Measurements from ENCODE around the gene SSTR5. TPM values are rescaled to one million over a fixed set of nuclear protein-coding genes. Genes with fewer than 3 reads are reported as not detected.

Gene SSTR5
- total RNA-seq, 1 donor from 2014 or later: 0.43 TPM

DNA sequence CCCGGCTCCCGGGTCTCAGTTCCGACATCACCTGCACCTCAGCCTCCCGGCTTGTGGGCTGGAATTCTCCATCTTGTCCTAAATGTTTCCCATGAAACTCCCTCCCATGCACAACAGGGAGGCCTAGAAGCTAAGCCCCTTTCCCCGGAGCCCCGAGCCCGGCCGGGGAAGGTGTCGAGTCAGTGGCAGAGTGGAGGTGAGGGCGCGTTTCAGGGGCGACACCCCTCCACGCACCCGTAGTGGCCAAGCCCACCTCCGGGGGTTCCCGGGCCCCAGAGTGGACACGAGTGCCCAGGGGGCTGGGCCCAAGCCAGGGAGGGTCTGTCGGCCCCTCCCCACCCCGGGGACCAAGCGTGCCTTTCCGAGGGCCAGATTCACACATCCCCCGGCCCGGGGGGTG lies 48.5 kb downstream of the SSTR5 start:
- H3K27ac Mint-ChIP-seq: no peak overlapping the region
- H3K27me3 Mint-ChIP-seq: no peaks in the 10 kb centered on the region
- H3K9me3 Mint-ChIP-seq: no peaks in the 10 kb centered on the region
- no peak overlapping the region for H3K4me3 Mint-ChIP-seq
- TF ChIP-seq, protein P1, sequence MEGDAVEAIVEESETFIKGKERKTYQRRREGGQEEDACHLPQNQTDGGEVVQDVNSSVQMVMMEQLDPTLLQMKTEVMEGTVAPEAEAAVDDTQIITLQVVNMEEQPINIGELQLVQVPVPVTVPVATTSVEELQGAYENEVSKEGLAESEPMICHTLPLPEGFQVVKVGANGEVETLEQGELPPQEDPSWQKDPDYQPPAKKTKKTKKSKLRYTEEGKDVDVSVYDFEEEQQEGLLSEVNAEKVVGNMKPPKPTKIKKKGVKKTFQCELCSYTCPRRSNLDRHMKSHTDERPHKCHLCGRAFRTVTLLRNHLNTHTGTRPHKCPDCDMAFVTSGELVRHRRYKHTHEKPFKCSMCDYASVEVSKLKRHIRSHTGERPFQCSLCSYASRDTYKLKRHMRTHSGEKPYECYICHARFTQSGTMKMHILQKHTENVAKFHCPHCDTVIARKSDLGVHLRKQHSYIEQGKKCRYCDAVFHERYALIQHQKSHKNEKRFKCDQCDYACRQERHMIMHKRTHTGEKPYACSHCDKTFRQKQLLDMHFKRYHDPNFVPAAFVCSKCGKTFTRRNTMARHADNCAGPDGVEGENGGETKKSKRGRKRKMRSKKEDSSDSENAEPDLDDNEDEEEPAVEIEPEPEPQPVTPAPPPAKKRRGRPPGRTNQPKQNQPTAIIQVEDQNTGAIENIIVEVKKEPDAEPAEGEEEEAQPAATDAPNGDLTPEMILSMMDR (conservative IDR thresholded peaks at IDR 0.05): no peak
- H3K36me3 Mint-ChIP-seq: no peaks in the 10 kb centered on the region
- H3K4me1 Mint-ChIP-seq (ENCODE audit: unreplicated experiment): peaks cover 5% of the 10 kb centered on the region
- no peak for DNase-seq (ENCODE audit: extremely low spot score, unreplicated experiment)

DNA sequence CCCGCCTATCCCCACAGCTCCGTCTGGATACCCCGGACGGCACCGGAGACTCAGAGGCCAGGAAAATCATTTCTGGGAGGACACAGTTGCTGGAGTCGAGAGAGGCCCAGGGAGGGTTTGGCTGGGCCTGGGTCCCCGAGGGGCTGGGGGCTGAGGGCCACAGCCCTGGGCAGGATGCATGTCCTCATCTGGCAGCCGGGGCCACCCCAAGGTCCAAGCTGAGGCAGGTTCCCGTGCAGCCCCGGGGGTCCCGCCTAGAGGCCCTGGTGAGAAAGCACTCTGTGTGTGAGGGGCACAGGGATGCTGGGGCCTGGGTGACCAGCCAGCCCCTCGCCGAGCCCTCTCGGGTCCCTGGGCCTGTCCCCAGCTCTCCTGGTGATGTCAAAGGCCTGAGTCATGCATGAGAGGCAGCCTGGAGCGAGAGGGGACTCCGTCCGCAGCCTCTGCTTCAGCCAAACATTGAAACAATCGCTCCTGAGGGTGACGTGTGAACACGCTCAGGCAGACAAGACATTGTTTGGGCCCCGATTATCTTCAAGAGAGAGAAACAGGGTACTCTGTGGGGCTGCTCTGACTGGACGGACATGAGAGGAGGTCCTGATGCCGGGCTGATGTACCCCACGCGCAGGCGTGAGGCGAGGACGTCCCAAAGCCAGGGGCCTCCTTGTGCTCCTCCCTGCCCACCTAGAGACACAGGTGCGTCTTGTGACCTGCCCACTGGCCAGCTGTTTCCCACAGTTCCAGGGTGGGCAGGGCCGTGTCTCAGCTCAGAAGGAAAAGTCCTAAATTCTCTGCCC lies 49.3 kb downstream of the SSTR5 start:
- no peak for DNase-seq (ENCODE audit: extremely low spot score, unreplicated experiment)
- H3K27ac Mint-ChIP-seq: no peak overlapping the region

DNA sequence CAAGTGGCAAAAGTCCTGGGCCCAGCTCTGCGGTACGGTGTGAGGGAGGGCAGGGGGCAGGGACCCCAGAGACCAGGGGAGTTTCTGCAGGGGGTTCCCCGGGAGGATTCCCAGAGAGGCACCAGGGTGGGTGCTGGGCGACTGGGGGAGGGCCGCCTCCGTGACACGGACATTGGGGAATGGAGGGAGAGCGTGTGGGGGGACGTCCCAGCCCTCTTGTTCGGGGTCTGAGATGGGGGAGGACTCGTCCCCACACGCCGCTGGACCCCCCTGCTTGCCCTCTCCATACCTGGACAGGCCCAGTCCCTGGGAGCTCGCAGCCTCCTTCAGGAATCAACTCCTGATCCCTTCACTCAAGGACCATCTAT lies 49.8 kb downstream of the SSTR5 start:
- no peak for DNase-seq (ENCODE audit: extremely low spot score, unreplicated experiment)
- no peak overlapping the region for H3K27ac Mint-ChIP-seq
- H3K27me3 Mint-ChIP-seq: no peaks in the 10 kb centered on the region
- peaks cover 5% of the 10 kb centered on the region for H3K4me1 Mint-ChIP-seq (ENCODE audit: unreplicated experiment)
- TF ChIP-seq, protein P1 (conservative IDR thresholded peaks at IDR 0.05): no peak
- H3K36me3 Mint-ChIP-seq: no peaks in the 10 kb centered on the region
- H3K4me3 Mint-ChIP-seq: no peak overlapping the region
- no peaks in the 10 kb centered on the region for H3K9me3 Mint-ChIP-seq

More for the DNA sequence above, 49.3 kb downstream of the SSTR5 start:
- Mint-ChIP-seq H3K4me3 (no peak overlapping the region), H3K36me3 (no peaks in the 10 kb centered on the region), H3K27me3 (no peaks in the 10 kb centered on the region), H3K4me1 (ENCODE audit: unreplicated experiment) (peaks cover 5% of the 10 kb centered on the region), H3K9me3 (no peaks in the 10 kb centered on the region)
- TF ChIP-seq, protein P1 (conservative IDR thresholded peaks at IDR 0.05): no peak

DNA sequence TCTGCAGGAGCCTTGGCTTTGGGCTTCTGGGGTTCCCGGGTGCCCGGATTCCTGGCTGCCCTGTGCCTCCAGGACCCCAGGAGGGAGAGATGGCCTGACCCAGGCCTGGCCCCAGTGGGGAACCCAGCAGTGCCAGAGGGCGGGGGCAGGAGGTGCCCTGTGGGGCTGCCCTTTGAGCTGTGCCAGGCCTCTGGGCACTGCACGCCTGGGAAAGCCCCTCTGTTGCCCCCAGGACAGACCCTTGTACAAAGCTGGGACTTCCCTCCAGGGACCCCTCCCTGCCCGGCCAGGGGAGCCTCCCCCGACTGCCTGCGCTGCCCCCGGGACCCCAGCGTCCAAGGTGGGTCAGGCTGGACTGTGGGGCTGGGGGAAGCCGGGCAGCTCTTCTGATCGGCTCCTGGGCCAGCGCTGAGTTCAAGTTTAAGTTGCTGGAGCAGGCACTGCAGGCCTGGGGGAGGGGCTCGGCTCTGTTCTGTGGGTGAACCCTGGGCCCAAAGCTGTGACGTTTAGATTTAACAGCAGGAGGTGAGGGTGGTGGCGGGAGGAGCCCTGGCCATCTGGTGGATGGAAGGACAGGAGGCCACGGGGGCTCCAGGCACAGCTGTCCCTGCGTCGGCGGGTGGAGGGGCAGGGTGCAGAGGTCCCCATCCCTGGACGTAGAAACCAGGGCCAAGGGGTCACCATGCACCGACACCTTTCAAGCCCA lies 51.1 kb downstream of the SSTR5 start:
- Mint-ChIP-seq H3K4me1 (ENCODE audit: unreplicated experiment) (peaks cover 5% of the 10 kb centered on the region), H3K4me3 (no peak overlapping the region), H3K9me3 (no peaks in the 10 kb centered on the region), H3K27ac (no peak overlapping the region), H3K36me3 (no peaks in the 10 kb centered on the region), H3K27me3 (no peaks in the 10 kb centered on the region)
- no peak for DNase-seq (ENCODE audit: extremely low spot score, unreplicated experiment)
- TF ChIP-seq, protein P1 (conservative IDR thresholded peaks at IDR 0.05): no peak

DNA sequence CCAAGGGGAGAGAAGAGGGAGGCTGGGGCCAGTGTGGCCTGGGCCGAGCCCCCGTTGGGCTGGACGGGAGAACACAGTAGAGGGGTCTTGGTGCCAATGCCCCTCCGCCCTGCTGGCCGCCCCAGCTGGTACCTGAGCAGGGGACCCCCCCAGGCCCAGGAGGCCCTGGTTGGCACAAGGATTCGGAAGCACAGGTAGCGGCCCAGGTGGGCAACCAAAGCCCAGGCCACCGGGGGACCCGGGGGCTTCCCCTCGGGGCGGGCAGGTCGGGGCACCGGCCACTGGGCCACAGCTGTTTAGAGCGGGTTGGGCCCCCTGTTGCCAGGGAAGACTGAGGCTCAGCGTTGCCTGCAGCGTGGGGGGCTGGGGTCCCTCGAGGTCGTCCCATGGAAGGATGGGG lies 51.7 kb downstream of the SSTR5 start:
- Mint-ChIP-seq H3K4me3 (no peak overlapping the region), H3K27ac (no peak overlapping the region), H3K36me3 (no peaks in the 10 kb centered on the region), H3K4me1 (ENCODE audit: unreplicated experiment) (peaks cover 5% of the 10 kb centered on the region), H3K27me3 (no peaks in the 10 kb centered on the region), H3K9me3 (no peaks in the 10 kb centered on the region)
- DNase-seq (ENCODE audit: extremely low spot score, unreplicated experiment): no peak
- TF ChIP-seq, protein P1 (conservative IDR thresholded peaks at IDR 0.05): no peak

Data from type B pancreatic cell (in vitro differentiated cells).